Osteocyte (in vitro differentiated cells): Measurements from ENCODE around the gene PIK3R5. TPM values are rescaled to one million over a fixed set of nuclear protein-coding genes. Genes with fewer than 3 reads are reported as not detected.

ENCODE experiments used
- DNase-seq: peaks from one replicate; pipeline ENCODE4 v3.0.0; 2021; ENCODE audit warnings: mixed read lengths; ENCODE audit not compliant: unreplicated experiment; ENCODE audit errors: extremely low spot score
- H3K27ac Mint-ChIP-seq: one replicate; pipeline ENCODE4 v1.8.0; 2021; ENCODE audit warnings: mild to moderate bottlenecking, mixed read lengths; ENCODE audit not compliant: unreplicated experiment
- H3K27me3 Mint-ChIP-seq: one replicate; pipeline ENCODE4 v1.8.0; 2021; ENCODE audit warnings: mixed read lengths; ENCODE audit not compliant: unreplicated experiment
- H3K36me3 Mint-ChIP-seq: one replicate; pipeline ENCODE4 v1.8.0; 2021; ENCODE audit warnings: mixed read lengths; ENCODE audit not compliant: unreplicated experiment
- H3K4me1 Mint-ChIP-seq: one replicate; pipeline ENCODE4 v1.8.0; 2021; ENCODE audit warnings: mixed read lengths; ENCODE audit not compliant: unreplicated experiment
- H3K4me3 Mint-ChIP-seq: one replicate; pipeline ENCODE4 v1.8.0; 2021; ENCODE audit warnings: mild to moderate bottlenecking, moderate library complexity, mixed read lengths; ENCODE audit not compliant: unreplicated experiment
- H3K9me3 Mint-ChIP-seq: one replicate; pipeline ENCODE4 v1.8.0; 2021; ENCODE audit warnings: mixed read lengths; ENCODE audit not compliant: unreplicated experiment
- CTCF ChIP-seq: fragments of 200-600 bp; sonication (generic); IDR thresholded peaks from 2 replicates; pipeline ENCODE4 v1.5.0; 2021; ENCODE audit warnings: antibody characterized with exemption, mild to moderate bottlenecking, moderate library complexity
- total RNA-seq: library from RNA; stranded (reverse); gene quantifications from 2 replicates; pipeline ENCODE4 v1.2.1, GENCODE V29; 2021

PIK3R5 gene
- total RNA-seq, 1 donor from 2014 or later = not detected

- H3K4me3 Mint-ChIP-seq = no peak overlapping the region
- H3K9me3 Mint-ChIP-seq = no peaks in the 10 kb centered on the region
- H3K36me3 Mint-ChIP-seq = no peaks in the 10 kb centered on the region
- no peak overlapping the region for H3K27ac Mint-ChIP-seq
- H3K27me3 Mint-ChIP-seq = peaks cover 38% of the 10 kb centered on the region
- H3K4me1 Mint-ChIP-seq = no peaks in the 10 kb centered on the region
- no peak for TF ChIP-seq CTCF
- no peak for DNase-seq
Observed at GRCh38 chr17:8865811-8866210, 99.7 kb downstream of the PIK3R5 start.

- peaks cover 35% of the 10 kb centered on the region for H3K27me3 Mint-ChIP-seq
- no peaks in the 10 kb centered on the region for H3K9me3 Mint-ChIP-seq
- no peak overlapping the region for H3K27ac Mint-ChIP-seq
- H3K4me1 Mint-ChIP-seq = no peaks in the 10 kb centered on the region
- no peaks in the 10 kb centered on the region for H3K36me3 Mint-ChIP-seq
- no peak for TF ChIP-seq CTCF
- DNase-seq = no peak
- no peak overlapping the region for H3K4me3 Mint-ChIP-seq
Observed at GRCh38 chr17:8865385-8865784, 100.1 kb downstream of the PIK3R5 start.

- Mint-ChIP-seq H3K27me3 (peaks cover 7% of the 10 kb centered on the region), H3K4me1 (peaks cover 24% of the 10 kb centered on the region), H3K36me3 (no peaks in the 10 kb centered on the region), H3K27ac (no peak overlapping the region), H3K9me3 (no peaks in the 10 kb centered on the region), H3K4me3 (no peak overlapping the region)
- no peak for DNase-seq
- no peak for TF ChIP-seq CTCF
Observed at GRCh38 chr17:8862213-8863056, 103.1 kb downstream of the PIK3R5 start.

GRCh38 chr17:8861495-8862181 lies 103.9 kb downstream of the PIK3R5 start:
- H3K4me1 Mint-ChIP-seq = peaks cover 32% of the 10 kb centered on the region
- H3K9me3 Mint-ChIP-seq = no peaks in the 10 kb centered on the region
- TF ChIP-seq CTCF = no peak
- DNase-seq = no peak
- H3K4me3 Mint-ChIP-seq = no peak overlapping the region
- H3K27ac Mint-ChIP-seq = no peak overlapping the region
- H3K27me3 Mint-ChIP-seq = peaks cover 2% of the 10 kb centered on the region
- no peaks in the 10 kb centered on the region for H3K36me3 Mint-ChIP-seq

GRCh38 chr17:8859804-8860430 lies 105.6 kb downstream of the PIK3R5 start:
- Mint-ChIP-seq H3K27ac (no peak overlapping the region), H3K27me3 (no peaks in the 10 kb centered on the region), H3K4me3 (no peak overlapping the region), H3K36me3 (no peaks in the 10 kb centered on the region), H3K9me3 (no peaks in the 10 kb centered on the region), H3K4me1 (peaks cover 36% of the 10 kb centered on the region)
- no peak for DNase-seq
- no peak for TF ChIP-seq CTCF
